Posterior vena cava (tissue), 2 donors: Measurements from ENCODE around the gene GPANK1. TPM values are rescaled to one million over a fixed set of nuclear protein-coding genes. Genes with fewer than 3 reads are reported as not detected.
"Not testable (repeated sequence)": the region's sequence is repeated elsewhere in the genome, so short reads cannot be mapped to it uniquely, and the experiment has no call there.

Experiments
- DNase-seq: peaks from one replicate; pipeline ENCODE4 v3.0.0-alpha.2; 2020; ENCODE audit warnings: low spot score
- intact Hi-C, 2 donors: fragments of 100-400 bp; cut with DNase I; formaldehyde crosslinking; loops; one replicate each; pipeline versions ENCODE4 v1.14.1 to v1.14.2; 2022 to 2023
- long read RNA-seq, 2 donors: library from polyadenylated mRNA; unstranded; transcript quantifications; one replicate each; pipeline ENCODE4 v2.0.0, GENCODE V29; 2020 to 2021
- total RNA-seq, 2 donors: library from RNA; stranded (reverse); fragmentation: NEBNext Ultra II Directional; extraction: Animal tissue kit (Norgen Biotek cat#: 25700); gene quantifications; one replicate each; pipeline ENCODE4 v1.2.1, GENCODE V29; 2021
- donor health status: DM: yes; HTN: yes; CAD: no.
- donor health status: DM: yes; HTN: yes; CAD: no.

The GPANK1 gene
- 10 to 100 TPM in 1 of 2 donors, 1 to 10 TPM in 1; 7.8 to 10.1 TPM for total RNA-seq
- long read RNA-seq, donor 1, partial matches to known transcripts = 2 of 2 reads
- long read RNA-seq, donor 1, other reads (novel, unspliced or antisense) = 0 of 2 reads
- long read RNA-seq, donor 2, partial matches to known transcripts = 14 of 18 reads
- long read RNA-seq, donor 2, other reads (novel, unspliced or antisense) = 0 of 18 reads

DNA sequence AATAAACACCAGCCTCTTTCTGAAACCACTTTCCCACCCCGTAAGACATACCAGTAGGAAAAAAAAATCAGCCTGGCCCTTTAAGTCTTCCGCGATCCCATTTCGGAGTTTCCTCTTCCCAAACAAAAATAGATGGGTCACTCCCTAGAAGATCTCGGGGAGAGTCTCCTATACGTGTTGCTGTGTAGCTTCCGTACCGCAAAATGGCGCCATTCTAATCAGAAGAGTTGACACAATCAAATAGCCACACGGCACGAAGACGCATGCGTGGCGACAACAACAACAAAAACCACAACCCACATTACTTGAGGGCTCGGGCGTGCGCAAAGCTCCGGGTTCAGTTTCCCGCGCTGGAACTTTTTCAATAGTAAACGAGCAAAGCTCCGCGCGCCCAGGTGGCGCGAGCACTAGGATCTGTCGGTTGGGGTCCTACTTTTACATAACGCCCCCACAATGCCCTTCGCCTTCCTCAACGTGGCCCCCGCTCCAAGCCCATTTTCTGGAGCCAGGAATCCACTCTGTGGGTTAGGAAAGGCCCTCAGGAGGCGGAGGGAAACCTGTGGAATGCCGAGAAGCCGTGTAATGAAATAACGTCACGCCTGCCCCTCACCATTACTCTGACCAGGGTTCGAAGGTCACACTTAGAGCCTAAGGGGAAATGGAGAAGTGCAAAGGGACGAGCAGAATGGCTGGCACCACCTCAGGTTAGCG is at the start of gene GPANK1:
TSS of gene GPANK1 (minus strand) at position 208 of the 711 bp plus-strand sequence. CDS start 519 bp downstream, outside the sequence.
- intact Hi-C loops = no loop called here
- peak; percentile 97 for DNase-seq

GRCh38 chr6:31713991-31714684 is 49.3 kb upstream of the GPANK1 start:
- intact Hi-C loops = loop anchor here in 1 of 2 donors (1.0 kb wide), 1 partner anchor 19 kb away; no protein-coding TSS in a partner anchor
- DNase-seq = no peak

DNA sequence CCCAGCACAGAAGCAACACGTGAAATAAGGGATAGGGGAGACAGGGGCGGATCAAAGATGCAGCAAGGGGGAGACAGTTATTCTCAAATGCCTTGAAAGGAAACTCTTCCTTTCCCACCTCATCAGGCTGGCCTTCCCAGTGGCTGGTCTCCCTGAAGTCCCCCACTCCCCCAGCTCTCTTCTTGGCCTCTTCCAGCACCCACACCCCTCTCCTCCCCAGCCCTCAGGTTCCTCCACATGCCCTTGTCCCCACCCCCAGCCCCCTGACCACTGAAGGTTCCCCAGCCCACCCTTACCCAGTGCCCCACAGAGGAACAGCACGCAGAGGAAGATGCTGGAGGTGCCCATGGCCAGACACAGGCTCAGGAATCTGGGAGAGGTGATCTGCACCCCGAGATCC is 48.7 kb upstream of the GPANK1 start:
- DNase-seq = no peak
- intact Hi-C loops = loop anchor here in 1 of 2 donors (1.0 kb wide), 1 partner anchor 20 kb away; no protein-coding TSS in a partner anchor

DNA sequence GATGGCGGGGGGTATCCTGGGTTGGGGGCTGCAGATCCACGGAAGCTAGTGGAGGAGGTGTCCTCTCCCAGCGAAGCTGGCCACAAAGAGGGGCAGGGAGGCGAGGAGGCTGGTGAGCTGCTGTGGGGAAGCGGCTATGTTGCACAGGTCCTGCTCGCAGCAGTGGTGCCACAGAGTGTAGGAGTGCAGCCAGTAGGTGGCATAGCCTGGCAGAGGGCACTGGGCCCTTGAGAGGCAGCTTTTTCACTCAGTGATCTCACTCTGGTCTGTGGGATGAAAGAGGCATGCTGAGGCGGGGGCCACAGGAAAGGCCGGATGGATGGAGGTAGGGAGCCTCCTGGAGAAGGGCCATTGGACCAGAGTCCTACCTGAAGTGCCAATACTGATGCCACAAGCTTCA is 47.5 kb upstream of the GPANK1 start:
- DNase-seq = no peak
- intact Hi-C loops = no loop called here

DNA sequence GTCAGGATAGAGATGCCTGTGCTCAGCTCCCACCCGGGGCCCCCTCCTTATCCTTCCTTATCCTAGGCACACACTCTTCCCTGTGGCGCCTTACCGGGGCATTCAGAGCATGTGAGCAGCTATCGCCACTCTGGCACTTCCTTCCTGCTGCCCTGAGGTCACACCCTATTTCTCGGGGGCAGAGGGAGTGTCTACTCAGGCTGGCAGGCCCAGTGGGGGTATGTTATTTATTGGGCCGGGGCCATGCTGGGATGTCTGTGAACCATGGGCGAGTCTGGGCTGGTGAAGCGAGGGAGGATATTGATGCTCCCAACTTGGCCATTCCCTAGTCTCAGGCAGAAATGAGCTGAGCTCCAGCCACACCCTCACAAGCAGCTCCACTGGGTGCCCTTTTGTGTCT is 46.4 kb upstream of the GPANK1 start:
- no peak for DNase-seq
- intact Hi-C loops = no loop called here

DNA sequence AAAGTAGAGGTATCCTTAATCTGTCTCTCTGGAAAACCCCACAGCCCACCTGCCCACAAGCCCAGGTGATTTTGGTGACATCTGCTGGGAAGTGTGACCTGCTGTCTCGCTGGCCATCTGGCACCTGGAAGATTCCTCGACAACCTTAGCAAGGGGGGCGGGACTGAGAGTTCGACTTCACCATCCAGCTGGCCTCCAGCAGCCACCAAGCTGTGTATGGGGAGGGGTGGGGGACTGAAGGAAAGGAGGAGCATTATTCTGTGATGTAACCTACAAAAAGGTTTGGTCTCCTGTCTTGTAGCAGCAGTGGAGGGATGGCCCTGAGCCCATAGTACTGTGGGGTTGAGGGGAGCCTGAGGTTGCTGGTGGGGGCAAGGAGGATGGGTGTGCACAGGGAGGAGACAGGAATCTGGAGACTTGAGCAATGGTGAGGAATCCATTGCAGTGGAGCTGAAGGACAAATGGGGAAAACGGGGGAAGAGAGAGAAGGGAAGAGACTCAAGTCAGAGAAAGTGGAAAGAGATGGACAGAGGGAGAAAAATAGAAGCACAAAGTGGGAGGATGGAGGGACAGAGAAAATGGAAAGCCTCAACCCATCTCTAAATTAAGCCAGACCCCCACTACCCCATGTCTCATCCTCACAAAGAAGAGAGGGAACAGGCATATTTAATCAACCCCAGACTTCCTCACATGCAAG is 45.9 kb upstream of the GPANK1 start:
- intact Hi-C loops = no loop called here
- DNase-seq = no peak

DNA sequence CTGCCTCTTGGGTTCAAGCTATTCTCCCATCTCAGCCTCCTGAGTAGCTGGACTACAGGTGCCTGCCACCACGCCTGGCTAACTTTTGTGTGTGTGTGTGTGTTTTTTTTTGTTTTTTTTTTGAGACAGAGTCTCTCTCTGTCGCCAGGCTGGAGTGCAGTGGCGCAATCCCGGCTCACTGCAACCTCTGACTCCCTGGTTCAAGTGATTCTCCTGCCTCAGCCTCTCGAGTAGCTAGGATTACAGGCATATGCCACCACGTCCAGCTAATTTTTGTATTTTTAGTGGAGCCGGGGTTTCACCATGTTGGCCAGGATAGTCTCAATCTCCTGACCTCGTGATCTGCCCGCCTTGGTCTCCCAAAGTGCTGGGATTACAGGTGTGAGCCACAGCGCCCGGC is 44.4 kb upstream of the GPANK1 start:
- intact Hi-C loops, DNase-seq: not testable (repeated sequence)

DNA sequence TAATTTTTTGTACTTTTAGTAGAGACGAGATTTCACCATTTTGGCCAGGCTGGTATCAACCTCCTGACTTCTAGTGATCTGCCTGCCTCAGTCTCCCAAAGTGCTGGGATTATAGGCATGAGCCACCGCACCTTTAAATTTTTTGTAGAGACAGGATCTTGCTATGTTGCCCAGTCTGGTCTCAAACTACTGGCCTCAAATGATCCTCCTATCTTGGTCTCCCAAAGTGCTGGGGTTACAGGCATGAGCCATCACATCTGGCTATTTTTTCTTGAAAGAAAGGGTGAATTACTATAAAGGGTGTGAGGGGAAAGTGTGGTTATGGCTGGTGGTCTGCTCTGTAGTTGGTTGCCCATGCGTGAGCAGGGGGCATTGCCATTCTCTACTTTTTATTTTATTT is 43.4 kb upstream of the GPANK1 start:
- DNase-seq = no peak
- intact Hi-C loops = no loop called here

GRCh38 chr6:31707701-31708100 is 42.9 kb upstream of the GPANK1 start:
- no peak for DNase-seq

GRCh38 chr6:31706599-31706998 is 41.8 kb upstream of the GPANK1 start, which contains the start of gene LY6G6F:
Gene LY6G6F (plus strand): TSS chr6:31706866. CDS start chr6:31706907, 41 bp downstream.
- intact Hi-C loops = no loop called here
- DNase-seq = no peak

More at GRCh38 chr6:31707701-31708100, 42.9 kb upstream of the GPANK1 start:
- intact Hi-C loops = no loop called here

DNA sequence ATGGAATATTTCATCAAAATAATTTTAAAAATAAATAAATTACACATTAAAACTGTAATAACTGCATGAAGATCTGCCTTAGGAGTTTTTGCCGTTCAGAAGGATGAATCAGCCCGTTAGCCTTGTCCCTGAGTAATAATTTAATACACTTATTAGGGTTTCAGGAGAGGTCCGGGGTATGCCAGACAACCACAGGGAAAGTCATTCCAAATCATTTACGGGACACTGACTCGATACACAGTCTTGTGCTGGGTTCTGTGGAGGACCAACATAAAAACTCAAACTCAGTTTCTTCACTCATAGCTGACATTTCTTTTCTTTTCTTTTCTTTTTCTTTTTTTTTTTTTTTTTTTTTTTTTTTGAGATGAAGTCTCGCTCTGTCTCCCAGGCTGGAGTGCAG is 41.1 kb upstream of the GPANK1 start:
- intact Hi-C loops = no loop called here
- no peak for DNase-seq

- intact Hi-C loops = no loop called here
- DNase-seq = peak; percentile 100
Observed at GRCh38 chr6:31702819-31703716, 38.3 kb upstream of the GPANK1 start, which contains the start of gene ABHD16A. Gene ABHD16A (minus strand): TSS chr6:31703324. CDS start chr6:31703281, 43 bp downstream.

GRCh38 chr6:31702405-31702818 is 37.6 kb upstream of the GPANK1 start:
- intact Hi-C loops = no loop called here
- DNase-seq = no peak

GRCh38 chr6:31701666-31702404 is 37.0 kb upstream of the GPANK1 start:
- intact Hi-C loops = no loop called here
- no peak for DNase-seq

DNA sequence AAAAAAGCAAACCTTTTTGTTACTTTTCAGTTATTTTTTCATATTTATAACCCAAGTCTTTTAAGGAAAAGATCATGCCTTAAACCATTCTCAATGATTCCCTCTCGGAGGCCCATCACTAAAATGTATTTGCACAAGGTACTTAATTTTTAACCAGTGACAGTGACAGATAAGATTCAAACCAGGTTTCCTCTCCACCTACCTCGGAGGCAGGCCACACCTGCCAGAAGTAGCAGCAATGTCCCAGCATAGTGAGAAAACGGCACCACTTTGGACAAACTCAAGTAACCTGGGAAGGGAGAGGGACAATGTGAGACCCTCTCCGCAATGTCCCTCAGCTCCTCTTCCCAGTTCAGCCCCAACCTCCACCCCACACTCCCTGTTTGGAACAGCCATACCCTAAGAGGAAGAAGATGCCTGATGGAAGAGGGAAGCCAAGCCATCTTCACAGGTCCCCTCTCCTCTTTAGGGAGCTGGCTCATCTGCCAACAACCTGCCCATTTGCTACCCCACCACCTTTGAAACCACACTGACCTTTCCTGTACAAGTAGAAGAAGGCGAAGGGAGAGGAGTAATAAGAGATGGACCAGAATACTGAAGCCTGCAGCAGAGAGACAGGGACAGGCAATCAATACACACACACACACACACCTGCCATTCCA is 36.1 kb upstream of the GPANK1 start:
- intact Hi-C loops = no loop called here
- no peak for DNase-seq

DNA sequence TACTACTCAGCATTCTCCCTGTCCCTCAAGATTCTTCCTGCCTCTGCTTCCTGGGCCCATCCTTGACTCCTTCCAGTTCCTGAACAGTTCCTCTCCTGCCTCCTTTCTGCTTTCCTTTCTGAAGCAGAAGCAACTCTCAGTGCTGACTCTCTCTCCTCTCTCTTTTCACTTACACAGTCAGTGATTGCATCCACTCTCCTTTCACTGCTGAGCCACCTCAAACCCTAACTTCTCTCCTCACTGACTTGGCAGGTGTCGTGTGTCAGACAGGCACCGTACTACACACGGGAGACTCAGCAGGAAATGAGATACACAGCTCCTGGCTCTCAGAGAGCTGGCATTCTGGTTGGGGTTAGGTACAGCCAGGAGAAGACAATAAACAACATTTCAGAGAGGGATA is 32.8 kb upstream of the GPANK1 start:
- intact Hi-C loops = no loop called here
- no peak for DNase-seq

- intact Hi-C loops = no loop called here
- no peak for DNase-seq
Observed at GRCh38 chr6:31693535-31693934, 28.7 kb upstream of the GPANK1 start.
